Measurements from ENCODE around the gene KIF18A. TPM values are rescaled to one million over a fixed set of nuclear protein-coding genes. Genes with fewer than 3 reads are reported as not detected.

KIF18A gene
- total RNA-seq, 4 donors from 2014 or later, result 2.9 to 6.6 (median 4.2) TPM

- no peak overlapping the region for H3K27ac ChIP-seq
- no peak overlapping the region for H3K4me3 ChIP-seq
- no peaks in the 10 kb centered on the region for H3K36me3 ChIP-seq
- H3K4me1 ChIP-seq, result no peaks in the 10 kb centered on the region
- 91% methylated on average over 4 of the region's 4 CpGs for WGBS
- no peaks in the 10 kb centered on the region for H3K27me3 ChIP-seq
- DNase-seq (ENCODE audit: low spot score in 2 of 2), result no peak
- TF ChIP-seq POLR2A (IDR thresholded peaks at IDR 0.05) (no peak), POLR2AphosphoS5 (IDR thresholded peaks at IDR 0.05) (no peak), EP300 (IDR thresholded peaks at IDR 0.05) (no peak), CTCF (IDR thresholded peaks at IDR 0.05) (no peak)
- H3K9me3 ChIP-seq, result no peaks in the 10 kb centered on the region
Measured at GRCh38 chr11:27973851-27974536, 134.0 kb downstream of the KIF18A start.

- TF ChIP-seq POLR2AphosphoS5 (IDR thresholded peaks at IDR 0.05) (no peak), POLR2A (IDR thresholded peaks at IDR 0.05) (no peak), CTCF (IDR thresholded peaks at IDR 0.05) (no peak)
- WGBS, result 74% methylated on average over 5 of the region's 5 CpGs
- no peaks in the 10 kb centered on the region for H3K27me3 ChIP-seq
Measured at GRCh38 chr11:27972522-27973170, 135.3 kb downstream of the KIF18A start.

GRCh38 chr11:27971171-27971570, 136.8 kb downstream of the KIF18A start:
- Histone ChIP-seq H3K9me3 (no peaks in the 10 kb centered on the region), H3K27ac (no peak overlapping the region), H3K36me3 (no peaks in the 10 kb centered on the region), H3K4me3 (no peak overlapping the region), H3K4me1 (no peaks in the 10 kb centered on the region), H3K27me3 (no peaks in the 10 kb centered on the region)
- no peak for TF ChIP-seq POLR2AphosphoS5 (IDR thresholded peaks at IDR 0.05)
- TF ChIP-seq POLR2A (IDR thresholded peaks at IDR 0.05), result no peak
- no peak for TF ChIP-seq CTCF (IDR thresholded peaks at IDR 0.05)
- TF ChIP-seq EP300 (IDR thresholded peaks at IDR 0.05), result no peak
- DNase-seq (ENCODE audit: low spot score in 2 of 2), result no peak
- 89% methylated on average over 3 of the region's 3 CpGs for whole genome bisulfite sequencing

More at GRCh38 chr11:27972522-27973170, 135.3 kb downstream of the KIF18A start:
- H3K4me3 ChIP-seq, result no peak overlapping the region
- no peaks in the 10 kb centered on the region for H3K4me1 ChIP-seq
- H3K36me3 ChIP-seq, result no peaks in the 10 kb centered on the region
- H3K9me3 ChIP-seq, result no peaks in the 10 kb centered on the region
- no peak overlapping the region for H3K27ac ChIP-seq
- DNase-seq (ENCODE audit: low spot score in 2 of 2), result no peak

Other genes with a start within 250 kb of the KIF18A start
- gene METTL15, start 232 bp upstream of the KIF18A start, total RNA-seq, result 10 to 100 TPM in 3 of 4 donors, 1 to 10 TPM in 1; 6.4 to 16.1 (median 10.2) TPM